ENCODE data around the gene PREPL. TPM values are rescaled to one million over a fixed set of nuclear protein-coding genes. Genes with fewer than 3 reads are reported as not detected.

PREPL gene
- total RNA-seq, 1 donor from 2014 or later = 38.4 TPM

Other genes with a start within 250 kb of the PREPL start
- gene PPM1B, start 192.6 kb downstream of the PREPL start, total RNA-seq (ENCODE audit: unreplicated experiment) = 49.2 TPM
- 0.51 TPM for gene SLC3A1, start 86.0 kb downstream of the PREPL start, total RNA-seq (ENCODE audit: unreplicated experiment)
- 9.6 TPM for gene CAMKMT, start 453 bp upstream of the PREPL start, total RNA-seq (ENCODE audit: unreplicated experiment)